Measurements from ENCODE around the gene CASP8AP2. TPM values are rescaled to one million over a fixed set of nuclear protein-coding genes. Genes with fewer than 3 reads are reported as not detected.

The CASP8AP2 gene
- polyA plus RNA-seq, 2 of the 4 experiments (the other 2 are of a cell fraction) = 8.2 to 13.6 TPM

DNA sequence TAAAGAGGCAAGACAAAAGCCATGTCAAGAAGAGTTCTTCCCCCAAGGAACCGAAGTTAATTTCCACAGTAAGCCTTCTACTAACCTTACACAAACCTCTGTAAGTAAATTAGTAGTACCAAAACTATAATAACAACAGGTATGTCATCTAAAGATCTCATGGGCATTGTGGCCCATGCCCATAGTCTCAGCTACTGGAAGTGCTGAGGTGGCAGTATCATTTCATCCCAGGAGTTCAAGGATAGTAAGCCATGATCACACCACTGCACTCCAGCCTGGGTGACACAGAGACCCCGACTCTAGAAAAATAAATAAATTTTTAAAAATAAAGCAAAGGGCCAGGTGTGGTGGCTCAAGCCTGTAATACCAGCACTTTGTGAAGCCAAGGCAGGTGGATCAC lies 39.3 kb upstream of the CASP8AP2 start:
- 94% methylated on average over 2 of the region's 2 CpGs for WGBS (ENCODE audit: missing lambda C conversion rate)
- H3K27ac ChIP-seq = no peak overlapping the region
- no peak overlapping the region for H3K4me2 ChIP-seq
- no peak for TF ChIP-seq RAD21 (conservative IDR thresholded peaks at IDR 0.05 in 1 of 2, IDR thresholded peaks at IDR 0.05 in 1 of 2)
- TF ChIP-seq HOXB5 (CRISPR knock-in tag; IDR thresholded peaks at IDR 0.05) = no peak
- TF ChIP-seq RARB (CRISPR knock-in tag; IDR thresholded peaks at IDR 0.05) = no peak
- no peak for TF ChIP-seq GATA3 (IDR thresholded peaks at IDR 0.05; ENCODE audit: borderline replicate concordance)
- no peak for TF ChIP-seq MAZ (IDR thresholded peaks at IDR 0.05; ENCODE audit: borderline replicate concordance, low read depth, low read length)
- ChIA-PET CTCF (interaction anchor here (0.6 kb wide), 1 partner anchor 18 kb away, joined by 3 read pairs; no protein-coding TSS in a partner anchor), POLR2A (no interaction called here)
- no peak for FAIRE-seq
- no peak overlapping the region for H3K4me3 ChIP-seq
- no peaks in the 10 kb centered on the region for H3K9me3 ChIP-seq
- no peaks in the 10 kb centered on the region for H3K4me1 ChIP-seq
- DNase-seq (ENCODE audit: low read depth in 1 of 2, low spot score in 1 of 2) = no peak
- no peak for ATAC-seq

DNA sequence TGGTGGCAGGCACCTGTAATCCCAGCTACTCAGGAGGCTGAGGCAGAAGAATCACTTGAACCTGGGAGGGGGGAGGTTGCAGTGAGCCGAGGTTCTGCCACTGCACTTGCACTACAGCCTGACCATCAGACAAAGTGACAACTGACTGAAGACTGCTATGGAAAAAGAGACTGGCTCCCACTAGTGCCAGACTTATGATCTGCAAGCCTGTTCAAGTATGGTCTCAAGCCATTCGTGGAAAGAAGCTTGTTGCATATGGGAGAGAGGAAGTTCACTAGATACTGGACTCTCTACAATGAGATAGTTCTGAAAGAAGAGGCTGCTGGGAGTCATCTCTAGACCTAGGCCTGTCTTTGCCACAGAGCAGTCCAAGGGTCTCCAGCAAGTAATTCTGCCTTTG lies 36.8 kb upstream of the CASP8AP2 start:
- ATAC-seq = peak; percentile 94
- DNase-seq (ENCODE audit: low read depth in 1 of 2, low spot score in 1 of 2) = peak; percentile 31 to 53
- WGBS (ENCODE audit: missing lambda C conversion rate) = 31% methylated on average over 2 of the region's 2 CpGs
- Histone ChIP-seq H3K9me3 (no peaks in the 10 kb centered on the region), H3K4me2 (no peak overlapping the region), H3K4me3 (no peak overlapping the region), H3K4me1 (no peaks in the 10 kb centered on the region), H3K27ac (no peak overlapping the region)
- FAIRE-seq = no peak
- ChIA-PET CTCF (interaction anchor here (0.6 to 1.7 kb wide), 4 partner anchors 11 to 361 kb away, joined by 3 to 7 read pairs (median 4); no protein-coding TSS in a partner anchor), POLR2A (no interaction called here)
- TF ChIP-seq, protein P1, sequence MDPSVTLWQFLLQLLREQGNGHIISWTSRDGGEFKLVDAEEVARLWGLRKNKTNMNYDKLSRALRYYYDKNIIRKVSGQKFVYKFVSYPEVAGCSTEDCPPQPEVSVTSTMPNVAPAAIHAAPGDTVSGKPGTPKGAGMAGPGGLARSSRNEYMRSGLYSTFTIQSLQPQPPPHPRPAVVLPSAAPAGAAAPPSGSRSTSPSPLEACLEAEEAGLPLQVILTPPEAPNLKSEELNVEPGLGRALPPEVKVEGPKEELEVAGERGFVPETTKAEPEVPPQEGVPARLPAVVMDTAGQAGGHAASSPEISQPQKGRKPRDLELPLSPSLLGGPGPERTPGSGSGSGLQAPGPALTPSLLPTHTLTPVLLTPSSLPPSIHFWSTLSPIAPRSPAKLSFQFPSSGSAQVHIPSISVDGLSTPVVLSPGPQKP (IDR thresholded peaks at IDR 0.05; ENCODE audit: low read depth, low read length) = no peak
- TF ChIP-seq, protein P2, sequence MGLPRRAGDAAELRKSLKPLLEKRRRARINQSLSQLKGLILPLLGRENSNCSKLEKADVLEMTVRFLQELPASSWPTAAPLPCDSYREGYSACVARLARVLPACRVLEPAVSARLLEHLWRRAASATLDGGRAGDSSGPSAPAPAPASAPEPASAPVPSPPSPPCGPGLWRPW (IDR thresholded peaks at IDR 0.05) = no peak
- TF ChIP-seq RCOR1 (IDR thresholded peaks at IDR 0.05; ENCODE audit: low read depth, low read length) (no peak), TFCP2L1 (CRISPR knock-in tag; IDR thresholded peaks at IDR 0.05) (no peak), FOSB (CRISPR knock-in tag; IDR thresholded peaks at IDR 0.05) (no peak), CHD2 (IDR thresholded peaks at IDR 0.05; ENCODE audit: low read length, partially characterized antibody) (no peak), ESRRA (IDR thresholded peaks at IDR 0.05; ENCODE audit: borderline replicate concordance, low read length) (no peak), POLR2AphosphoS2 (conservative IDR thresholded peaks at IDR 0.05; ENCODE audit: low read length) (no peak), RAD21 (conservative IDR thresholded peaks at IDR 0.05 in 1 of 2, IDR thresholded peaks at IDR 0.05 in 1 of 2) (peak in 1 of 2 experiments; percentile 21; a peak in 1 of 5 replicates), EHMT2 (IDR thresholded peaks at IDR 0.05; ENCODE audit: low read depth) (no peak), RARB (CRISPR knock-in tag; IDR thresholded peaks at IDR 0.05) (no peak), ZC3H11A (IDR thresholded peaks at IDR 0.05) (no peak), ZSCAN20 (CRISPR knock-in tag; IDR thresholded peaks at IDR 0.05) (no peak), BHLHE40 (IDR thresholded peaks at IDR 0.05; ENCODE audit: low read depth, low read length) (no peak), CBX2 (IDR thresholded peaks at IDR 0.05; ENCODE audit: borderline replicate concordance, low read depth) (no peak), EHF (CRISPR knock-in tag; IDR thresholded peaks at IDR 0.05) (no peak)
- TF ChIP-seq, protein P3, sequence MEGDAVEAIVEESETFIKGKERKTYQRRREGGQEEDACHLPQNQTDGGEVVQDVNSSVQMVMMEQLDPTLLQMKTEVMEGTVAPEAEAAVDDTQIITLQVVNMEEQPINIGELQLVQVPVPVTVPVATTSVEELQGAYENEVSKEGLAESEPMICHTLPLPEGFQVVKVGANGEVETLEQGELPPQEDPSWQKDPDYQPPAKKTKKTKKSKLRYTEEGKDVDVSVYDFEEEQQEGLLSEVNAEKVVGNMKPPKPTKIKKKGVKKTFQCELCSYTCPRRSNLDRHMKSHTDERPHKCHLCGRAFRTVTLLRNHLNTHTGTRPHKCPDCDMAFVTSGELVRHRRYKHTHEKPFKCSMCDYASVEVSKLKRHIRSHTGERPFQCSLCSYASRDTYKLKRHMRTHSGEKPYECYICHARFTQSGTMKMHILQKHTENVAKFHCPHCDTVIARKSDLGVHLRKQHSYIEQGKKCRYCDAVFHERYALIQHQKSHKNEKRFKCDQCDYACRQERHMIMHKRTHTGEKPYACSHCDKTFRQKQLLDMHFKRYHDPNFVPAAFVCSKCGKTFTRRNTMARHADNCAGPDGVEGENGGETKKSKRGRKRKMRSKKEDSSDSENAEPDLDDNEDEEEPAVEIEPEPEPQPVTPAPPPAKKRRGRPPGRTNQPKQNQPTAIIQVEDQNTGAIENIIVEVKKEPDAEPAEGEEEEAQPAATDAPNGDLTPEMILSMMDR (IDR thresholded peaks at IDR 0.05) = 0 out of 3 replicates have a peak, but pooled peaks have one; percentile 30

DNA sequence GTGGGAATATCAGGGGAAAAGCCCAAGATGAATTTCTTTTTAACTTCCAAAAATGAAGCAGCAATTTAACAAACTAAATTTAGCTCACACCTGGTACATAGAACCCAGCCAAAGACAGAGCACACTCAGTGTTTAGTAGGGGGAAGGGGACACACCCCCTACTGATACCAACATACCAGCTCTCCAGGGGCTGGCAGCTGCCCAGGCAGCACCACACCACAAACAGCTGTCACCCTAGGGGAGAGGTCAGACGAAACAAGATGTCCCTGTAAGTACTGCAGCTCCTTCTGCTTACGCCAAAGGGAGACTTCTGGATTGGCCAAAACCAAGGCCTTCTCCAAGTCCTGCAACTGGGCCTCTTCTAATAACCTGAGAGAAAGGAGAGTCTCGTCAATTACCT lies 36.1 kb upstream of the CASP8AP2 start:
- Histone ChIP-seq H3K9me3 (no peaks in the 10 kb centered on the region), H3K4me2 (no peak overlapping the region), H3K27ac (no peak overlapping the region), H3K4me1 (no peaks in the 10 kb centered on the region), H3K4me3 (no peak overlapping the region)
- no peak for ATAC-seq
- no peak for DNase-seq (ENCODE audit: low read depth in 1 of 2, low spot score in 1 of 2)
- ChIA-PET POLR2A (no interaction called here), CTCF (interaction anchor here (0.6 to 1.7 kb wide), 4 partner anchors 10 to 362 kb away, joined by 3 to 7 read pairs (median 4); no protein-coding TSS in a partner anchor)
- no peak for FAIRE-seq
- TF ChIP-seq, protein P1 (IDR thresholded peaks at IDR 0.05; ENCODE audit: low read depth, low read length) = no peak
- no peak for TF ChIP-seq FOXS1 (CRISPR knock-in tag; IDR thresholded peaks at IDR 0.05)
- TF ChIP-seq FOSL2 (IDR thresholded peaks at IDR 0.05) = no peak
- TF ChIP-seq FOSL2 (CRISPR knock-in tag; IDR thresholded peaks at IDR 0.05) = no peak
- TF ChIP-seq NFE2L2 (conservative IDR thresholded peaks at IDR 0.05; ENCODE audit: low read length) = no peak
- TF ChIP-seq, protein P4, sequence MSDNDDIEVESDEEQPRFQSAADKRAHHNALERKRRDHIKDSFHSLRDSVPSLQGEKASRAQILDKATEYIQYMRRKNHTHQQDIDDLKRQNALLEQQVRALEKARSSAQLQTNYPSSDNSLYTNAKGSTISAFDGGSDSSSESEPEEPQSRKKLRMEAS (IDR thresholded peaks at IDR 0.05) = no peak
- no peak for TF ChIP-seq ZSCAN20 (CRISPR knock-in tag; IDR thresholded peaks at IDR 0.05)
- WGBS (ENCODE audit: missing lambda C conversion rate) = 79% methylated on average over 3 of the region's 3 CpGs
